ENCODE results near the gene ACTL7A.

GRCh38 chr9:108865037-108865436 lies 3.0 kb downstream of the ACTL7A start:
- TF ChIP-seq POLR2AphosphoS5 (IDR thresholded peaks at IDR 0.05) (no peak), POLR2A (IDR thresholded peaks at IDR 0.05) (no peak), CTCF (IDR thresholded peaks at IDR 0.05) (no peak)
